GM20000 (cell line): ENCODE data around the gene SMIM9.

Source experiments
- DNase-seq: peaks from one replicate; pipeline ENCODE4 v3.0.0; 2012; ENCODE audit warnings: low spot score
- CTCF ChIP-seq: IDR thresholded peaks from 2 replicates; pipeline ENCODE4 v1.5.1; 2012; ENCODE audit warnings: mild to moderate bottlenecking, control low read depth; ENCODE audit errors: extremely low read depth, missing control alignments

Gene SMIM9

GRCh38 chrX:154802947-154803346 lies 31.5 kb downstream of the SMIM9 start:
- no peak for TF ChIP-seq CTCF
- no peak for DNase-seq

GRCh38 chrX:154800478-154801210 lies 33.8 kb downstream of the SMIM9 start:
- no peak for DNase-seq
- TF ChIP-seq CTCF = no peak

- no peak for DNase-seq
- no peak for TF ChIP-seq CTCF
These were observed 34.7 kb downstream of the SMIM9 start for GRCh38 chrX:154799556-154800348.

GRCh38 chrX:154797006-154797405 lies 37.5 kb downstream of the SMIM9 start:
- DNase-seq = no peak
- TF ChIP-seq CTCF = no peak

GRCh38 chrX:154795016-154795415 lies 39.4 kb downstream of the SMIM9 start:
- no peak for DNase-seq
- TF ChIP-seq CTCF = no peak

GRCh38 chrX:154793084-154793795 lies 41.2 kb downstream of the SMIM9 start:
- no peak for DNase-seq
- TF ChIP-seq CTCF = no peak

- DNase-seq = no peak
- no peak for TF ChIP-seq CTCF
These were observed 42.5 kb downstream of the SMIM9 start for GRCh38 chrX:154791939-154792338.
